A549 (cell line): ENCODE data around the gene SEMA4D.

Experiments
- CEBPB ChIP-seq, 2 experiments: fragments of >200 bp in 1 of 2; sonication (Bioruptor Twin) in 1 of 2; formaldehyde crosslinking in 1 of 2; IDR thresholded peaks; 2 replicates each; pipeline ENCODE4 v1.6.1; 2012 to 2016
- POLR2A ChIP-seq: IDR thresholded peaks from 2 replicates; pipeline ENCODE4 v1.6.1; 2012; ENCODE audit warnings: mild to moderate bottlenecking, low read length
- RFX5 ChIP-seq: fragments of 450-650 bp; IDR thresholded peaks from 2 replicates; pipeline ENCODE4 v1.7.1; 2014; ENCODE audit warnings: antibody characterized with exemption, mild to moderate bottlenecking, moderate library complexity
- TF ChIP-seq, protein P1 (sequence below): fragments of >200 bp; sonication (Bioruptor Twin); formaldehyde crosslinking; IDR thresholded peaks from 3 replicates; pipeline ENCODE4 v1.5.1; 2016

- TF ChIP-seq RFX5 (no peak), POLR2A (no peak), CEBPB (IDR thresholded peaks at IDR 0.05) (no peak)
- TF ChIP-seq, protein P1, sequence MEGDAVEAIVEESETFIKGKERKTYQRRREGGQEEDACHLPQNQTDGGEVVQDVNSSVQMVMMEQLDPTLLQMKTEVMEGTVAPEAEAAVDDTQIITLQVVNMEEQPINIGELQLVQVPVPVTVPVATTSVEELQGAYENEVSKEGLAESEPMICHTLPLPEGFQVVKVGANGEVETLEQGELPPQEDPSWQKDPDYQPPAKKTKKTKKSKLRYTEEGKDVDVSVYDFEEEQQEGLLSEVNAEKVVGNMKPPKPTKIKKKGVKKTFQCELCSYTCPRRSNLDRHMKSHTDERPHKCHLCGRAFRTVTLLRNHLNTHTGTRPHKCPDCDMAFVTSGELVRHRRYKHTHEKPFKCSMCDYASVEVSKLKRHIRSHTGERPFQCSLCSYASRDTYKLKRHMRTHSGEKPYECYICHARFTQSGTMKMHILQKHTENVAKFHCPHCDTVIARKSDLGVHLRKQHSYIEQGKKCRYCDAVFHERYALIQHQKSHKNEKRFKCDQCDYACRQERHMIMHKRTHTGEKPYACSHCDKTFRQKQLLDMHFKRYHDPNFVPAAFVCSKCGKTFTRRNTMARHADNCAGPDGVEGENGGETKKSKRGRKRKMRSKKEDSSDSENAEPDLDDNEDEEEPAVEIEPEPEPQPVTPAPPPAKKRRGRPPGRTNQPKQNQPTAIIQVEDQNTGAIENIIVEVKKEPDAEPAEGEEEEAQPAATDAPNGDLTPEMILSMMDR: no peak
Measured at GRCh38 chr9:89532944-89533343, 35.0 kb upstream of the SEMA4D start.
